Transverse colon (tissue), 4 donors: ENCODE measurements around the gene GGA3.

Experiments used
- POLR2A ChIP-seq: fragments of 450-650 bp; IDR thresholded peaks from one replicate; pipeline ENCODE4 v1.6.1; 2016; ENCODE audit warnings: antibody characterized with exemption, mild to moderate bottlenecking, moderate library complexity
- POLR2AphosphoS5 ChIP-seq, 3 donors: sonication (generic); formaldehyde crosslinking; IDR thresholded peaks; one replicate each; pipeline ENCODE4 v1.6.1; 2016; ENCODE audit warnings: antibody characterized with exemption in 3 of 3
- TF ChIP-seq, protein P1 (sequence below), 5 experiments: fragments of 200-600 bp in 3 of 5; fragments of 450-650 bp in 2 of 5; sonication (generic) in 3 of 5; IDR thresholded peaks; 1 replicate in 2 of 5; 2 replicates in 3 of 5; pipeline ENCODE4 v1.5.1; 2016 to 2017; ENCODE audit warnings: antibody characterized with exemption in 5 of 5, inconsistent platforms in 3 of 5, mild to moderate bottlenecking in 2 of 5, moderate library complexity in 1 of 5

DNA sequence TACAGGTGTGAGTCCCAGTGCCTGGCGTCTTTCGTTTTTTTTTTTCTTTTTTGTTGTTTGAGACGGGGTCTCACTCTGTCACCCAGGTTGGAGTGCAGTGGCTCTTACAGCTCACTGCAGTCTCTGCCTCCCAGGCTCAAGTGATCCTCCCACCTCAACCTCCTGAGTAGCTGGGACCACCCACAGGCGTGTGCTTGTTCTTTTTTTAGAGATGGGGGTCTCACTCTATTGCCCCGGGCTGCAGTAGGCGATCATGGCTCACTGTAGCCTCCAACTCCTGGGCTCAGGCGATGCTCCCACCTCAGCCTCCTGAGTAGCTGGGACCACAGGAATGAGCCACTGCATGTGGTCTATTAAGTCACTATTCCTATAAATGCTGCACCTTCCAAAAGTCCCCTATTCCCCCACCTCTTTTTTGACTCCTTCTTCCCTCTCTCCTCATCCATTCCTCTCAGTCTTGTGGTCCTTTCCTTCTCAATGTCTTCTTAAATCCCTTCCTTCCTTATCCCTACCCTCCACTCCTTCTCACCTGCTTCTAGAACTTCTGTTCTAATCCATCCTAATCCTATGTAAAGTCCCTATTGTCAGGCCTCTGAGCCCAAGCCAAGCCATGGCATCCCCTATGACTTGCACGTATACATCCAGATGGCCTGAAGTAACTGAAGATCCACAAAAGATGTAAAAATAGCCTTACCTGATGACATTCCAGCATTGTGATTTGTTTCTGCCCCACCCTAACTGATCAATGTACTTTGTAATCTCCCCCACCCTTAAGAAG lies 9.2 kb downstream of the GGA3 start:
- TF ChIP-seq POLR2A (no peak), POLR2AphosphoS5 (IDR thresholded peaks at IDR 0.05) (no peak)
- TF ChIP-seq, protein P1, sequence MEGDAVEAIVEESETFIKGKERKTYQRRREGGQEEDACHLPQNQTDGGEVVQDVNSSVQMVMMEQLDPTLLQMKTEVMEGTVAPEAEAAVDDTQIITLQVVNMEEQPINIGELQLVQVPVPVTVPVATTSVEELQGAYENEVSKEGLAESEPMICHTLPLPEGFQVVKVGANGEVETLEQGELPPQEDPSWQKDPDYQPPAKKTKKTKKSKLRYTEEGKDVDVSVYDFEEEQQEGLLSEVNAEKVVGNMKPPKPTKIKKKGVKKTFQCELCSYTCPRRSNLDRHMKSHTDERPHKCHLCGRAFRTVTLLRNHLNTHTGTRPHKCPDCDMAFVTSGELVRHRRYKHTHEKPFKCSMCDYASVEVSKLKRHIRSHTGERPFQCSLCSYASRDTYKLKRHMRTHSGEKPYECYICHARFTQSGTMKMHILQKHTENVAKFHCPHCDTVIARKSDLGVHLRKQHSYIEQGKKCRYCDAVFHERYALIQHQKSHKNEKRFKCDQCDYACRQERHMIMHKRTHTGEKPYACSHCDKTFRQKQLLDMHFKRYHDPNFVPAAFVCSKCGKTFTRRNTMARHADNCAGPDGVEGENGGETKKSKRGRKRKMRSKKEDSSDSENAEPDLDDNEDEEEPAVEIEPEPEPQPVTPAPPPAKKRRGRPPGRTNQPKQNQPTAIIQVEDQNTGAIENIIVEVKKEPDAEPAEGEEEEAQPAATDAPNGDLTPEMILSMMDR (IDR thresholded peaks at IDR 0.05): no peak
